K562 (cell line): ENCODE data around the gene ACYP2. TPM values are rescaled to one million over a fixed set of nuclear protein-coding genes. Genes with fewer than 3 reads are reported as not detected.

Experiments
- ATAC-seq: fragments of 200-7000 bp; cut with Tn5 transposase; 3 replicates; pipeline ENCODE4 v1.9.1; 2020; ENCODE audit warnings: moderate library complexity
- BruUV-seq: library from RNA; stranded (reverse); fragments of 400-500 nt; replicated peaks from 2 replicates; lab custom pipeline; 2021; lab: Mats Ljungman, UMichigan
- CTCF ChIA-PET: fragments of 300-600 bp; formaldehyde crosslinking; extraction: SDS; loops from one replicate; lab custom pipeline; 2021; ENCODE audit warnings: low intra/inter-chr PET ratio; lab: Yijun Ruan, JAX
- POLR2A ChIA-PET: fragments of 300-600, 350-650 bp; sonication (Branson Sonifier 250); formaldehyde crosslinking; extraction: SDS; loops from one replicate; lab custom pipeline; 2021; ENCODE audit warnings: antibody characterized with exemption, inconsistent platforms; lab: Yijun Ruan, JAX
- DNase-seq, 4 experiments: peaks; one replicate each; pipeline versions ENCODE4 v3.0.0 to v3.0.0-alpha.2; 2011 to 2018; ENCODE audit warnings: low spot score in 3 of 4, mixed read lengths in 3 of 4; ENCODE audit errors: extremely low read depth in 1 of 4
- FAIRE-seq: peaks from 2 replicates; lab custom pipeline; 2011; peaks lifted over from hg19 to GRCh38; lab: Jason Lieb, UNC
- H2AFZ ChIP-seq: 2 replicates; pipeline ENCODE4 v1.6.0; 2011; ENCODE audit warnings: low read depth, low read length, control low read depth, inconsistent platforms
- H3K27ac ChIP-seq: fragments of 200-600 bp; 3 replicates; pipeline ENCODE4 v1.8.0; 2011; ENCODE audit warnings: low read depth, mild to moderate bottlenecking, control low read depth, inconsistent platforms, low read length, moderate library complexity, mixed read lengths; ENCODE audit errors: extremely low read depth
- H3K27me3 ChIP-seq, 2 experiments: fragments of 300-600 bp in 1 of 2; 2 replicates in 1 of 2; 3 replicates in 1 of 2; pipeline versions ENCODE4 v1.6.0 to v1.8.0; 2011; ENCODE audit warnings: inconsistent platforms in 2 of 2, low read length in 2 of 2, mild to moderate bottlenecking in 1 of 2, mixed read lengths in 1 of 2, moderate library complexity in 1 of 2; ENCODE audit not compliant: control insufficient read depth in 2 of 2, insufficient read depth in 2 of 2
- H3K36me3 ChIP-seq: fragments of 300-600 bp; 3 replicates; pipeline ENCODE4 v1.8.0; 2011; ENCODE audit warnings: mild to moderate bottlenecking, low read length, inconsistent platforms; ENCODE audit not compliant: control insufficient read depth, insufficient read depth
- H3K4me1 ChIP-seq, 2 experiments: fragments of 200-600 bp in 1 of 2; replicated peaks in 1 of 2; 2 replicates in 1 of 2; 3 replicates in 1 of 2; pipeline versions ENCODE4 v1.5.1 to v1.8.0; 2011; ENCODE audit warnings: inconsistent platforms in 2 of 2, low read length in 2 of 2, mild to moderate bottlenecking in 1 of 2, mixed read lengths in 1 of 2, moderate library complexity in 1 of 2; ENCODE audit not compliant: control insufficient read depth in 2 of 2, insufficient read depth in 2 of 2
- H3K4me2 ChIP-seq: 2 replicates; pipeline ENCODE4 v1.6.1; 2011; ENCODE audit warnings: low read length, control low read depth, inconsistent platforms, mixed read lengths; ENCODE audit not compliant: insufficient read depth
- H3K4me3 ChIP-seq: fragments of 200-600 bp; sonication (generic), shearing (Covaris generic); 2 replicates; pipeline ENCODE4 v1.5.1; 2016; ENCODE audit warnings: control low read depth, inconsistent platforms
- H3K79me2 ChIP-seq: fragments of 200-600 bp; 3 replicates; pipeline ENCODE4 v1.8.0; 2011; ENCODE audit warnings: low read length, inconsistent platforms; ENCODE audit not compliant: control insufficient read depth, insufficient read depth
- H3K9ac ChIP-seq, 2 experiments: 2 replicates each; pipeline versions ENCODE4 v1.6.0 to v1.6.1; 2011; ENCODE audit warnings: low read depth in 2 of 2, low read length in 2 of 2, control low read depth in 1 of 2, inconsistent platforms in 1 of 2, mild to moderate bottlenecking in 1 of 2, mixed read lengths in 1 of 2; ENCODE audit not compliant: insufficient read depth in 1 of 2
- H3K9me1 ChIP-seq: one replicate; pipeline ENCODE4 v1.6.0; 2011; ENCODE audit warnings: inconsistent platforms, mild to moderate bottlenecking, low read length, moderate library complexity; ENCODE audit not compliant: control insufficient read depth, insufficient read depth
- H3K9me3 ChIP-seq: replicated peaks from 2 replicates; pipeline ENCODE4 v1.5.1; 2011; ENCODE audit warnings: low read depth, low read length, inconsistent platforms; ENCODE audit not compliant: control insufficient read depth, insufficient read depth
- H4K20me1 ChIP-seq: replicated peaks from 2 replicates; pipeline ENCODE4 v1.6.1; 2011; ENCODE audit warnings: low read length, inconsistent platforms, mixed read lengths; ENCODE audit not compliant: control insufficient read depth, insufficient read depth
- ADNP ChIP-seq: fragments of 200-800 bp; sonication (Bioruptor generic); IDR thresholded peaks from 2 replicates; pipeline ENCODE4 v1.6.1; 2016; ENCODE audit warnings: missing genetic modification characterization, missing compliant biosample characterization
- EGR1 ChIP-seq: fragments of 450-650 bp; conservative IDR thresholded peaks from 2 replicates; pipeline ENCODE4 v1.6.1; 2017; ENCODE audit warnings: mild to moderate bottlenecking
- FOSL1 ChIP-seq: fragments of 200-800 bp; sonication (Bioruptor generic); conservative IDR thresholded peaks from 2 replicates; pipeline ENCODE4 v1.6.1; 2016; ENCODE audit warnings: missing genetic modification characterization, missing compliant biosample characterization
- FOXA3 ChIP-seq, 2 experiments: fragments of 450-650 bp in 1 of 2; sonication (generic) in 1 of 2; formaldehyde crosslinking; IDR thresholded peaks in 1 of 2; conservative IDR thresholded peaks in 1 of 2; 2 replicates each; pipeline versions ENCODE4 v1.4.0 to v1.8.0; 2020 to 2022; ENCODE audit warnings: mild to moderate bottlenecking in 2 of 2, missing genetic modification reagents in 1 of 2
- JUND ChIP-seq, 2 experiments: IDR thresholded peaks; 2 replicates in 1 of 2; 3 replicates in 1 of 2; pipeline ENCODE4 v1.6.1; 2011; ENCODE audit warnings: borderline replicate concordance in 2 of 2, low read depth in 2 of 2, low read length in 2 of 2, improper control_type of control experiment in 1 of 2, missing biosample characterization in 1 of 2, missing genetic modification characterization in 1 of 2, missing genetic modification reagents in 1 of 2
- RBM34 ChIP-seq: fragments of 200-400 bp; formaldehyde crosslinking; IDR thresholded peaks from 2 replicates; pipeline ENCODE4 v1.6.1; 2018; ENCODE audit warnings: low read length, borderline replicate concordance; ENCODE audit not compliant: insufficient read depth
- TRIM28 ChIP-seq: fragments of 450-650 bp; IDR thresholded peaks from 2 replicates; pipeline ENCODE4 v1.6.1; 2017
- ZNF165 ChIP-seq: fragments of 250-450 bp; sonication (Bioruptor Pico); IDR thresholded peaks from 2 replicates; pipeline ENCODE4 v1.4.0; 2020; ENCODE audit warnings: borderline replicate concordance
- WGBS: fragments of 100-300 bp; shearing (Covaris generic); methylation state at CpG from one replicate; pipeline ENCODE4 v1.1.6; 2016; ENCODE audit warnings: low coverage, mixed read lengths; ENCODE audit not compliant: insufficient coverage; ENCODE audit errors: missing lambda C conversion rate; 5-methylcytosine and 5-hydroxymethylcytosine counted together
- in situ Hi-C: fragments of 300-500 bp; cut with MboI; formaldehyde crosslinking; loops from 4 replicates; pipeline ENCODE4 v1.15.0; 2018; ENCODE audit warnings: inconsistent platforms, mixed read lengths
- intact Hi-C: fragments of 100-400 bp; cut with micrococcal nuclease; formaldehyde crosslinking; loops from 2 replicates; pipeline ENCODE4 v1.14.2; 2022
- polyA plus RNA-seq, 8 experiments: library from polyadenylated mRNA; depleted of rRNA in 4 of 8; stranded (reverse) in 5 of 8; unstranded in 3 of 8; fragments of >200 nt; fragmentation: Nextera tagmentation in 2 of 8; fragmentation: Illumina TruSeq in 1 of 8; extraction: Ambion mirVana in 2 of 8; extraction: Trizol in 1 of 8; gene quantifications; 2 replicates each; pipeline versions ENCODE4 v1.2.1 to v1.2.3, GENCODE V29; 2011 to 2014; ENCODE audit warnings: inconsistent platforms in 1 of 8, missing spikeins in 1 of 8
- total RNA-seq, 7 experiments: library from RNA; depleted of rRNA in 6 of 7; stranded (reverse); fragments of >200 nt in 6 of 7; fragmentation: Illumina TruSeq in 2 of 7; extraction: Trizol in 2 of 7; gene quantifications; 2 replicates each; pipeline versions ENCODE4 v1.2.1 to v1.2.3, GENCODE V29; 2011 to 2021; ENCODE audit warnings: low replicate concordance in 1 of 7
- TF ChIP-seq, protein P1 (sequence below): fragments of 250-450 bp; sonication (Bioruptor Pico); IDR thresholded peaks from 2 replicates; pipeline ENCODE4 v1.4.0; 2020
- TF ChIP-seq, protein P2 (sequence below), 2 experiments: fragments of 450-650 bp in 1 of 2; sonication (generic) in 1 of 2; formaldehyde crosslinking in 1 of 2; IDR thresholded peaks in 1 of 2; conservative IDR thresholded peaks in 1 of 2; 2 replicates each; pipeline versions ENCODE4 v1.6.1 to v1.8.1; 2016 to 2023; ENCODE audit warnings: mild to moderate bottlenecking in 2 of 2, moderate library complexity in 2 of 2, inconsistent platforms in 1 of 2, missing genetic modification reagents in 1 of 2

ACYP2 gene
- total and polyA plus RNA-seq, 9 of the 15 experiments (the other 6 are each of a cell fraction or from before 2014, with no cell fraction given), result 1.0 to 4.1 (median 2.0) TPM

DNA sequence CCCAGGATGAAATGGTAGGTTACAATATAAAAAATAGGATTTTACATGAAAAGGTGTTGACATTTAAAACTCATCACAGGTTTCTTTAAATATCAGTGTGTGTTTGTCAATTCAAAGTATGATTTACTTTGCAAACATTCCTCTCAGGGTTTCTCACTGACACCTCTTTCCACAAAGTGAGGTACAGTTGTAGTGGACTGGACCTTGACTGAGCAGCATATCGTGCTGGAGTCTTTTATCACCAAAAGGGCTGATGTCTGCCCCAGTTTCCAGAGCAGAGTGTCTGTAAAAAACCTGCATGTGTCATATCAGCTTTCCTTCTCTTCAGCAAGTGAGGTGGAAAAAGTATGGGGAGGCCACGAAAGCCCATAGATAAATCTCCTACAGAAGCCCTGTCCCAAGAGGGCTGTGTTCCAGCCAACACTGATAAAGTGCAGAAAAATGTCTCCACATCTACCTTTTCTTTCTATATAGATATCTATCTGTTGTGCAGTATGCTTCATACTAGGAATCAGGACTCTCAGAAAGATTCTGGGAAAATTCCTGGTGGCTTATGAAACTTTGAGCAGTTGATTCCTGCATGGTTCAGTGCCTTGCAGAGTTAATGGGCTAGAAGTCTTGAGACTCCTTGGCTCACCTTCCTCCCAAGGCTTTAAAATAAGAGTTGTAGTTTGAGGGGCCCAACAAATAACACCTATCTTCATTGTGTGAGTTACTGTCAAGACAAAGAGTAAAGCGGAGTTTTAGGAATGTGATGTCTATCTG, 6.9 kb downstream of the ACYP2 start (continued):
- TF ChIP-seq FOXA3 (CRISPR knock-in tag; conservative IDR thresholded peaks at IDR 0.05 in 1 of 2, IDR thresholded peaks at IDR 0.05 in 1 of 2) (no peak), RBM34 (no peak), ZNF165 (CRISPR knock-in tag) (no peak)
- TF ChIP-seq, protein P1, sequence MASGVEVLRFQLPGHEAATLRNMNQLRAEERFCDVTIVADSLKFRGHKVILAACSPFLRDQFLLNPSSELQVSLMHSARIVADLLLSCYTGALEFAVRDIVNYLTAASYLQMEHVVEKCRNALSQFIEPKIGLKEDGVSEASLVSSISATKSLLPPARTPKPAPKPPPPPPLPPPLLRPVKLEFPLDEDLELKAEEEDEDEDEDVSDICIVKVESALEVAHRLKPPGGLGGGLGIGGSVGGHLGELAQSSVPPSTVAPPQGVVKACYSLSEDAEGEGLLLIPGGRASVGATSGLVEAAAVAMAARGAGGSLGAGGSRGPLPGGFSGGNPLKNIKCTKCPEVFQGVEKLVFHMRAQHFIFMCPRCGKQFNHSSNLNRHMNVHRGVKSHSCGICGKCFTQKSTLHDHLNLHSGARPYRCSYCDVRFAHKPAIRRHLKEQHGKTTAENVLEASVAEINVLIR (CRISPR knock-in tag), result no peak

DNA sequence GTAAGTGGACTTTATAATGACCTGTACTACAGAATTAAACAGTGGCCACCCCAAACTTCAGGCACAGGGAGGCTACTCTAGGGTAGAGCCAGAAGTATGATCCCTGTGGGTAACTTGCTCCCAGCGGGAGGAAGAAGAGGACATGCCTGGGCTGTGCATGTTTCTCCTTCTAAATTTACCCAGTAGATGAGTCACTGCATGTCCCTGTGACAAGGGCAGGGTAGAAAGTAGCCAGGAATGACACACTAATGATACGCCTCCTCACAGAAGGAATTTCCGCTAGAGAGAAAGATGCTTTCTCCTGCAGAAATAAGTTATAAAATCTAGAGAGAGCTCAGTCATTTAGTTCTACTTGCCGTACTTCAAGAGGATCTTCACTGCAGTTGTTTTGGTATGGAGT, 7.5 kb downstream of the ACYP2 start:
- ATAC-seq (peak; percentile 64), DNase-seq (peak in 1 of 4 experiments; percentile 27), FAIRE-seq (no peak)
- Histone ChIP-seq H3K36me3 (no peaks in the 10 kb centered on the region), H3K9me1 (no peaks in the 10 kb centered on the region), H3K27me3 (no peaks in the 10 kb centered on the region), H3K9me3 (peaks cover 6% of the 10 kb centered on the region), H3K27ac (no peak overlapping the region), H4K20me1 (no peaks in the 10 kb centered on the region), H3K4me1 (peaks cover 0 to 8% of the 10 kb centered on the region in 2 experiments; a peak in 3 of 5 replicates), H3K79me2 (no peaks in the 10 kb centered on the region), H3K4me3 (no peak overlapping the region), H3K4me2 (no peak overlapping the region), H2AFZ (0 out of 2 replicates have a peak overlapping the region, but pooled peaks have one; percentile 4), H3K9ac (no peak overlapping the region)
- ChIA-PET POLR2A (interaction anchor here (1.0 kb wide), 1 partner anchor 11 kb away, joined by 5 read pairs; no protein-coding TSS in a partner anchor), CTCF (no interaction called here)
- BruUV-seq, result no TSS peak
- peak; percentile 74 for TF ChIP-seq FOSL1 (tag)
- TF ChIP-seq ADNP (tag), result no peak
- no peak for TF ChIP-seq TRIM28
- peak; percentile 74 for TF ChIP-seq JUND (IDR thresholded peaks at IDR 0.05; ENCODE audit: borderline replicate concordance, low read depth, low read length)
- peak; percentile 65; the same call in 2 of the 3 replicates for TF ChIP-seq JUND (tag; IDR thresholded peaks at IDR 0.05; ENCODE audit: borderline replicate concordance, low read depth, low read length)
- TF ChIP-seq, protein P2, sequence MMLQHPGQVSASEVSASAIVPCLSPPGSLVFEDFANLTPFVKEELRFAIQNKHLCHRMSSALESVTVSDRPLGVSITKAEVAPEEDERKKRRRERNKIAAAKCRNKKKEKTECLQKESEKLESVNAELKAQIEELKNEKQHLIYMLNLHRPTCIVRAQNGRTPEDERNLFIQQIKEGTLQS (IDR thresholded peaks at IDR 0.05), result peak; percentile 55; the same call in 1 of the 2 replicates
- TF ChIP-seq, protein P2 (CRISPR knock-in tag; conservative IDR thresholded peaks at IDR 0.05), result no peak
- peak; percentile 29 for TF ChIP-seq EGR1
- intact Hi-C loops, result no loop called here
- WGBS, result 37% methylated on average over 4 of the region's 4 CpGs
- in situ Hi-C loops, result no loop called here
